CD4-positive, alpha-beta T cell treated with Interleukin-6 for 4 hours (primary cell): ENCODE measurements around the gene MKS1.

ENCODE experiments used
- DNase-seq: peaks from one replicate; pipeline ENCODE4 v3.0.0-alpha.2; 2020; ENCODE audit warnings: mixed read lengths

The MKS1 gene

GRCh38 chr17:58242171-58242784 lies 23.2 kb upstream of the MKS1 start:
- no peak for DNase-seq

- no peak for DNase-seq
Observed at GRCh38 chr17:58239987-58240386, 20.9 kb upstream of the MKS1 start.

GRCh38 chr17:58238147-58238634 lies 19.1 kb upstream of the MKS1 start, which contains the start of gene LPO:
LPO (plus strand) TSS chr17:58238584; CDS start chr17:58242980, 4,396 bp downstream.
- DNase-seq = no peak

GRCh38 chr17:58236394-58236793 lies 17.3 kb upstream of the MKS1 start:
- DNase-seq = no peak

- no peak for DNase-seq
Observed at GRCh38 chr17:58235821-58236220, 16.8 kb upstream of the MKS1 start.

GRCh38 chr17:58234512-58234911 lies 15.5 kb upstream of the MKS1 start:
- no peak for DNase-seq

- no peak for DNase-seq
Observed at GRCh38 chr17:58233543-58233942, 14.5 kb upstream of the MKS1 start.

- DNase-seq = peak; percentile 6
Observed at GRCh38 chr17:58232707-58233156, 13.7 kb upstream of the MKS1 start.

- no peak for DNase-seq
Observed at GRCh38 chr17:58231641-58232040, 12.6 kb upstream of the MKS1 start.

- no peak for DNase-seq
Observed at GRCh38 chr17:58229881-58230280, 10.8 kb upstream of the MKS1 start.

- no peak for DNase-seq
Observed at GRCh38 chr17:58229384-58229783, 10.3 kb upstream of the MKS1 start.

GRCh38 chr17:58228679-58229078 lies 9.6 kb upstream of the MKS1 start:
- DNase-seq = no peak

- DNase-seq = no peak
Observed at GRCh38 chr17:58227733-58228132, 8.7 kb upstream of the MKS1 start.

- no peak for DNase-seq
Observed at GRCh38 chr17:58224315-58224714, 5.3 kb upstream of the MKS1 start.

GRCh38 chr17:58219789-58220183 lies 731 bp upstream of the MKS1 start:
- DNase-seq = no peak

- DNase-seq = no peak
Observed at GRCh38 chr17:58217766-58218165, 1.3 kb downstream of the MKS1 start.

- DNase-seq = no peak
Observed at GRCh38 chr17:58215685-58216084, 3.4 kb downstream of the MKS1 start.

- DNase-seq = no peak
Observed at GRCh38 chr17:58210922-58211321, 8.1 kb downstream of the MKS1 start.

- DNase-seq = no peak
Observed at GRCh38 chr17:58208344-58208743, 10.7 kb downstream of the MKS1 start.

- DNase-seq = no peak
Observed at GRCh38 chr17:58207451-58207850, 11.6 kb downstream of the MKS1 start.

- no peak for DNase-seq
Observed at GRCh38 chr17:58205936-58206335, 13.1 kb downstream of the MKS1 start.

- DNase-seq = no peak
Observed at GRCh38 chr17:58204796-58205195, 14.3 kb downstream of the MKS1 start.

GRCh38 chr17:58202859-58203258 lies 16.2 kb downstream of the MKS1 start:
- no peak for DNase-seq

- DNase-seq = peak; percentile 65
Observed at GRCh38 chr17:58200024-58200633, 18.9 kb downstream of the MKS1 start.

- DNase-seq = no peak
Observed at GRCh38 chr17:58196610-58197009, 22.4 kb downstream of the MKS1 start.
